Activated CD8-positive, alpha-beta T cell treated with anti-CD3 and anti-CD28 coated beads for 36 hours (primary cell): ENCODE data around the gene CRYGN. TPM values are rescaled to one million over a fixed set of nuclear protein-coding genes. Genes with fewer than 3 reads are reported as not detected.

Source experiments
- ATAC-seq: fragments of 200-7000 bp; cut with Tn5 transposase; one replicate; pipeline ENCODE4 v1.10.0; 2021; ENCODE audit warnings: mild to moderate bottlenecking, moderate library complexity
- CTCF ChIA-PET: fragments of 350-600 bp; sonication (Branson Sonifier 250); formaldehyde crosslinking; loops from one replicate; lab custom pipeline; 2021; ENCODE audit warnings: antibody characterized with exemption; lab: Charles Lee
- POLR2A ChIA-PET: fragments of 350-600 bp; sonication (Branson Sonifier 250); formaldehyde crosslinking; loops from one replicate; lab custom pipeline; 2021; ENCODE audit warnings: antibody characterized with exemption; lab: Charles Lee
- DNase-seq: peaks from one replicate; pipeline ENCODE4 v3.0.0-alpha.2; 2020
- H3K27ac Mint-ChIP-seq: one replicate; pipeline ENCODE4 v1.8.0; 2021; ENCODE audit warnings: mild to moderate bottlenecking, mixed read lengths
- H3K27me3 Mint-ChIP-seq: one replicate; pipeline ENCODE4 v1.8.0; 2021; ENCODE audit warnings: mixed read lengths
- H3K36me3 Mint-ChIP-seq: one replicate; pipeline ENCODE4 v1.8.0; 2021; ENCODE audit warnings: low read depth, mixed read lengths
- H3K4me1 Mint-ChIP-seq: one replicate; pipeline ENCODE4 v1.8.0; 2021; ENCODE audit warnings: low read depth, mixed read lengths
- H3K4me3 Mint-ChIP-seq: one replicate; pipeline ENCODE4 v1.8.0; 2021; ENCODE audit warnings: mild to moderate bottlenecking, moderate library complexity, mixed read lengths
- H3K9me3 Mint-ChIP-seq: one replicate; pipeline ENCODE4 v1.8.0; 2021; ENCODE audit warnings: mixed read lengths
- intact Hi-C: fragments of 100-400 bp; cut with micrococcal nuclease; formaldehyde crosslinking; loops from one replicate; pipeline ENCODE4 v1.10.0; 2022
- total RNA-seq, 2 experiments: library from RNA; stranded (reverse); gene quantifications; one replicate each; pipeline ENCODE4 v1.2.3, GENCODE V29; 2021
- TF ChIP-seq, protein P1 (sequence below): fragments of 200-600 bp; IDR thresholded peaks from one replicate; pipeline ENCODE4 v1.8.0; 2022; ENCODE audit warnings: antibody characterized with exemption, mild to moderate bottlenecking

CRYGN gene
- total RNA-seq, 2 experiments from 2014 or later, result 0.16 to 0.90 TPM

DNA sequence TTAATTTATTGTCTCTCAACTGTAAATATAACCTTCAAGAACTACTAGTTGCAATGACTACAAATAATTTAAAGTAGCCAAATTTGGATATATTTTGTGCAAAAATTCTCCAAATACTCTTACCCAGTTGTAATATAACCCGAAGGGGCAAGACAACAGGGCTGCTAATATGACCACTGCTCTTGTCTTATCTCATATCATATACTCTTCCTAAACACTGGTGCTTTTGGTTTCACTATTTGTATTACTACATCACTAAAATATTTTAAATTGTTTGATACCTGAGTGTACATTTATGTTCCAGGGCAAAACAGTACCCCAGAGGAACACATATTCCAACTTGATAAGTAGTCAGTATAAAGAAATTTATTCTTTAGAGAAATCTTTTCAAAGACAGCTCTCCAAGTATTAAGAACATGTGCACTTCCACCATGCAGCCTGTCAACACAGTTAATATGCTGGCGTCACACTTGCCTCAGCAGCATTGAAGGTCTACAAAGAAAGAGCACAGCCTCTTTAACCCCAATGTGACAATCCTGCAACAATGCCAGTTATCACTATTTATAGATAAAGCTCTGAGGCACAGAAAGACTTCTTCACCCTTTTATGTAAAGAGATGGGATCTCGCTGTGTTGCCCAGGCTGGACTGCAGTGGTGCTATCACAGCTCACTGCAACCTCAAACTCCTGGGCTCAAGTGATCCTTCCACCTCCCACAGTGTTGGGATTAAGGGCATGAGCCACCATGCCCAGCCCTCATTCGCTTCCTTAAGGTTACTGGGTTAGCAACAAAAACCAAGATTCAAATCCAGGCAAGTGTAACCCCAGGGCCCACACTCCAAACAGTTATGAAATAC lies 41.9 kb upstream of the CRYGN start:
- Mint-ChIP-seq H3K27me3 (no peaks in the 10 kb centered on the region), H3K36me3 (peaks cover 34% of the 10 kb centered on the region), H3K9me3 (no peaks in the 10 kb centered on the region), H3K27ac (no peak overlapping the region), H3K4me1 (peaks cover 32% of the 10 kb centered on the region), H3K4me3 (no peak overlapping the region)
- CTCF ChIA-PET, result interaction anchor here (1.2 to 1.5 kb wide), 3 partner anchors 11 to 166 kb away, joined by 3 to 4 read pairs (median 3); no protein-coding TSS in a partner anchor
- no peak for ATAC-seq
- intact Hi-C loops, result no loop called here
- TF ChIP-seq, protein P1, sequence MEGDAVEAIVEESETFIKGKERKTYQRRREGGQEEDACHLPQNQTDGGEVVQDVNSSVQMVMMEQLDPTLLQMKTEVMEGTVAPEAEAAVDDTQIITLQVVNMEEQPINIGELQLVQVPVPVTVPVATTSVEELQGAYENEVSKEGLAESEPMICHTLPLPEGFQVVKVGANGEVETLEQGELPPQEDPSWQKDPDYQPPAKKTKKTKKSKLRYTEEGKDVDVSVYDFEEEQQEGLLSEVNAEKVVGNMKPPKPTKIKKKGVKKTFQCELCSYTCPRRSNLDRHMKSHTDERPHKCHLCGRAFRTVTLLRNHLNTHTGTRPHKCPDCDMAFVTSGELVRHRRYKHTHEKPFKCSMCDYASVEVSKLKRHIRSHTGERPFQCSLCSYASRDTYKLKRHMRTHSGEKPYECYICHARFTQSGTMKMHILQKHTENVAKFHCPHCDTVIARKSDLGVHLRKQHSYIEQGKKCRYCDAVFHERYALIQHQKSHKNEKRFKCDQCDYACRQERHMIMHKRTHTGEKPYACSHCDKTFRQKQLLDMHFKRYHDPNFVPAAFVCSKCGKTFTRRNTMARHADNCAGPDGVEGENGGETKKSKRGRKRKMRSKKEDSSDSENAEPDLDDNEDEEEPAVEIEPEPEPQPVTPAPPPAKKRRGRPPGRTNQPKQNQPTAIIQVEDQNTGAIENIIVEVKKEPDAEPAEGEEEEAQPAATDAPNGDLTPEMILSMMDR, result no peak
- no peak for DNase-seq
- POLR2A ChIA-PET, result no interaction called here

DNA sequence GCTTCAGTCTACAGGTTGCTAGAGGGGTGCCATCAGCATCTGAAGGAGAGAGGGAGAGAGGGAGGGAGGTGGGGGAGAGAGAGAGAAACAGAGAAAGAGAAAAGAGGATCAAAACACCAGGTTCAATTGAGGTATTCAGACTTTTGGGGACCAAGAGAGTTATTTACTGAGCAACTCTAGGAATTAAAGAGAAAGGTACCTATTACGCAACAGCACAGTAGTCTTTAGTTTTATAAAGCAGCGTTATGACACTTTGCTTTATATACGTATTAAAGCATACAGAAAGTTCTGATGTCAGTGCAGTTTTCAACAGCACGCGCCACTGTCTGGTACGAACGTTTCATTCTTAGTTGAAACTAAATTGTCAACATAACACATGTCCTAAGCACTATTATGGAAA lies 37.9 kb upstream of the CRYGN start:
- ChIA-PET CTCF (interaction anchor here (1.3 to 1.9 kb wide), 2 partner anchors 13 to 305 kb away, joined by 3 to 5 read pairs; no protein-coding TSS in a partner anchor), POLR2A (no interaction called here)
- no peak overlapping the region for H3K4me3 Mint-ChIP-seq
- TF ChIP-seq, protein P1, result no peak
- no peak for ATAC-seq
- H3K27ac Mint-ChIP-seq, result no peak overlapping the region
- DNase-seq, result no peak
- H3K4me1 Mint-ChIP-seq, result peaks cover 19% of the 10 kb centered on the region
- no peaks in the 10 kb centered on the region for H3K9me3 Mint-ChIP-seq
- intact Hi-C loops, result no loop called here
- H3K36me3 Mint-ChIP-seq, result peaks cover 30% of the 10 kb centered on the region
- H3K27me3 Mint-ChIP-seq, result no peaks in the 10 kb centered on the region

DNA sequence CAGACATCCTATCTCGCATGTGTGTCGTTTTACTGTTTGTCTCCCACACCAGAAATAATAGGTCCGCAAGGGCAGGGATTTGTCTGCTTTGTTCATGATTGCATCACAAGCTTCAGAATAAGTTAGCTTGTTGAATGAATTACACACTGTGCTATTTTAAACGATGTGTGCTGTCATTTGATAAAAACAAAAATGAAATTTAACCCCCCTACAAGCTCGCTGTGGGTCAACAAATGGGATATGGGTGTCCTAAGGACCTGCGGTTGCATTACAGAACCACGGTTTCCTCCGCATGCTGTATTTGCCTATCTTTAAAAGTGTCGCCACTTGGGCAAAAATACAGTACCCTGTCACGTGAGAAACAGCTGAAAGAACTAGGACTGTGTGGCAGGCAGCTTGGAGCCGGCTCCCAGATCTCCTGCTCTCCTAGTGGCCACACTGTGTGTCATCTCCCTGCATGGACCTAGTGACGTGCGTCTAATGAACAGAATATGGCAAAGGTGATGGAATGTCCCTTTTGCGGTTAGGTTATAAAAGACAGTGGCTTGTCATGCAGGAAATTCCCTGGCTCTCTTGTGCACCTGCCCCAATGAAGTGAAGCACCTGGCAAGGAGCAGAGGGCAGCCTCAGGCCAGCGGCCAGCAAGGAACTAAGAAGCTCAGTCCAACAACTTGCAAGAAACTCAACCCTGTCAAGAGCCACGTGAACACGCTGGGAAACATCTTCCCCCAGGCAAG lies 32.9 kb upstream of the CRYGN start:
- Mint-ChIP-seq H3K4me1 (peaks cover 45% of the 10 kb centered on the region), H3K4me3 (no peak overlapping the region), H3K27ac (peak overlapping the region; percentile 73), H3K36me3 (peaks cover 61% of the 10 kb centered on the region), H3K27me3 (no peaks in the 10 kb centered on the region), H3K9me3 (no peaks in the 10 kb centered on the region)
- intact Hi-C loops, result loop anchor here (5.0 kb wide), 1 partner anchor 44 kb away; the partner anchor contains the start of gene RHEB
- no peak for DNase-seq
- ATAC-seq, result no peak
- POLR2A ChIA-PET, result interaction anchor here (1.0 kb wide), 1 partner anchor 45 kb away, joined by 3 read pairs; no protein-coding TSS in a partner anchor
- TF ChIP-seq, protein P1, result no peak
- CTCF ChIA-PET, result interaction anchor here (1.2 kb wide), 1 partner anchor 24 kb away, joined by 4 read pairs; no protein-coding TSS in a partner anchor

DNA sequence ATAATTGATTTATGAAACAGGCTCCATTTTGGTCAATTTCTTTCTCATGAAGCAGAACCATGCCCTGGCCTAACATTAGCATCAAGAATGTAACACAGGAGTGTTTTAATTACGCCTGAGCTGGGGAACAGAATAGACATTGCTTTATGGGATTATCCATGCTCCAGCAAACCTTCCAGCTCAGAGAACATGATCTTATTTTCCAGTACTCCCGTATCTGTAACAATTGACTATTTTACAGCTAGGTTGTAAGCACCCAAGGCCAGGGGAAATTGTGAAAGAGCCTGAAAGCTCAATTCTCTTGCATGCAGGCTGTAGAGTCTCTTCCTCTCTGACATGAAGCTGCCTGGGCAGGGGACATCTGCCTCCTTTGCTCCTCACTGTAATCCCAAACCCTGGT lies 30.8 kb upstream of the CRYGN start:
- TF ChIP-seq, protein P1, result no peak
- H3K36me3 Mint-ChIP-seq, result peaks cover 72% of the 10 kb centered on the region
- H3K4me1 Mint-ChIP-seq, result peaks cover 44% of the 10 kb centered on the region
- intact Hi-C loops, result loop anchor here (5.0 kb wide), 1 partner anchor 47 kb away; the partner anchor contains the start of gene RHEB
- CTCF ChIA-PET, result interaction anchor here (1.0 to 2.8 kb wide), 3 partner anchors 22 to 102 kb away, joined by 3 to 18 read pairs (median 4); no protein-coding TSS in a partner anchor
- H3K27ac Mint-ChIP-seq, result no peak overlapping the region
- no peak overlapping the region for H3K4me3 Mint-ChIP-seq
- no peaks in the 10 kb centered on the region for H3K9me3 Mint-ChIP-seq
- POLR2A ChIA-PET, result no interaction called here
- ATAC-seq (no peak), DNase-seq (no peak)
- H3K27me3 Mint-ChIP-seq, result no peaks in the 10 kb centered on the region
